ENCODE measurements around the gene PIM3.

The PIM3 gene

DNA sequence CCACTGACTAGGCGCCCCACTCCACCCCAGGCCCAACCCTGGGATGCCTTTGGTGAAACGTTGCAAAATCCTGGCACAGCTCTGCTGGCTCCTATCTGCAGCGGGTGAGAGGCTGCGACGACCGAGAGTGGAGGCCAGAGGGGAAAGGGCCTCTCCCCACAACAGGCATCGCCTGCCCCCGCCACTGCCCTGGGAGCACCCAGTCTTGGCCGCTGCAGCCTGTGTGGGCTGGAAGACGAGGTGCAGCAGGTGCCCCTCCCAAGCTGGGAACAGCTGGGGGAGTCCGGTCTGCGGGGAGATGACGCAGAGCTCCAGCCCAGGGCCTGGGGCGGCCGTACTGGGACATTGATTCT, 4.2 kb upstream of the PIM3 start:
- no peak for DNase-seq

DNA sequence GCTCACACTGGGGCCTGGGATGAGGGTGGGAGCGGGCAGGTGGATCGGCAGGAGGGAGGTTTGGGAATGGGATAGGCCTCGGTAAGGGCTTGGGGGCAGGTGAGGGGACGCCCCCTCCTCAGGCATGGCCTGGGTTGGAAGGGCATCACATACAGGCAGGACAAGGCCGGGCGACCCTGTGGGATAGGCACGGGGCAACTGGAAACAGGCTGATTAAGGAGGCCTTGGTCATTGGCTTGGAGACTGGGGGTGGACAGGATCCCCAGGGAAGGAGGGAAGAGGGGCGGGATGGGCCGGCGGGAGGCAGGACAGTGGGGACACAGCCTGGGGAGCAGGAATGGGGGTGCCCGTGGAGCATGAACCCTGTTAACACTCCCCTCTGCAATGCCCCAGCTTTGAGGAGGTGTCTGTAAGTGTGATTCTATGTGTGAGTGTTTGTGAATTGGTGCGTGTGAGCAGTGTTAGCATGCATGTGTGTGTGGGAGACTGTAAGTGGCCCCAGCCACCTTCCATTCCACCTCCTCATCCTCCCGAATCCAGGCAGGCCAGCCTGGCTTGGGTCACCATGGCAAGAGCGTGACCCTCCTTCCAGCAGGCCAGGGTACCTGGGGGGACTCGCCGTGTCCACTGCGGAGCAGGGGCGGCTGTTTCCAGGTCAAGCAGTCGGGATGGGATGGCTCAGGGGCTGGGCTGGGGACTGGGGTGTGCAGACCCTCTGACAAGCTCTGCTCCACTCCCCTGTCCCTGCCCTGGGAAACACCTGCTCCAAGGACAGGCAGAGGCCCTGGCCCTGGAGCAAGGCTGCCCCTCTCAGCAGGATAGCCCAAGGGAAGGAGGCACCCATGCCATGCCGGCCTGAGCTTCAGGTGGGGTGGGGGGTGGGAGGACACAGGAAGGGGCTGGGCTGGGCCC, 3.4 kb upstream of the PIM3 start:
- DNase-seq, result no peak

DNA sequence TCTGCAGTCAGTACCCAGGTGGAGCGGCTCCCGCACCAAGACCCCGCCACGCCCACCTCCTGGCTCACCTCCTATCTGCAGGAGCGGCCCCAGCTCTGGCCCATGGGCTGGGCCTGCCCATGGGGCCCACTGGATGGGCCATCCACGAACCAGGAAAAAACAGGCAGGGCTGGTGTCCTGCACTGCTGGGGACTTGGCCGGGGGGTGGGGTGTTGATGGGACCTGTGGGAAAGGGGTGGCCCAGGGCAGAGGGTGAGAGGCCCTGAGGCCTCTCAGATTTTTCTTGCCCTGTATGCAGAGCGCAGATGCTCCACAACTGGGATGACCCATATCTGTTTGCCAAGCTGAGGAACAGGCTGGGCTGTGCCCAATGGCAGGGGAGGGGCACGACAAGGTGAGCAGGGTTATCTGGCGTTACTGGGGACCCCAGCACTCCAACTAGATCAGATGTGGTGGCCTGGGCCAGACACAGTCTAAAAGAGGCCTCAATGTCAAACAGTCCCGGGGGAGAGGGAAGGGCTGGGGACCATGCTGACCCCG, 2.7 kb upstream of the PIM3 start:
- DNase-seq, result no peak

DNA sequence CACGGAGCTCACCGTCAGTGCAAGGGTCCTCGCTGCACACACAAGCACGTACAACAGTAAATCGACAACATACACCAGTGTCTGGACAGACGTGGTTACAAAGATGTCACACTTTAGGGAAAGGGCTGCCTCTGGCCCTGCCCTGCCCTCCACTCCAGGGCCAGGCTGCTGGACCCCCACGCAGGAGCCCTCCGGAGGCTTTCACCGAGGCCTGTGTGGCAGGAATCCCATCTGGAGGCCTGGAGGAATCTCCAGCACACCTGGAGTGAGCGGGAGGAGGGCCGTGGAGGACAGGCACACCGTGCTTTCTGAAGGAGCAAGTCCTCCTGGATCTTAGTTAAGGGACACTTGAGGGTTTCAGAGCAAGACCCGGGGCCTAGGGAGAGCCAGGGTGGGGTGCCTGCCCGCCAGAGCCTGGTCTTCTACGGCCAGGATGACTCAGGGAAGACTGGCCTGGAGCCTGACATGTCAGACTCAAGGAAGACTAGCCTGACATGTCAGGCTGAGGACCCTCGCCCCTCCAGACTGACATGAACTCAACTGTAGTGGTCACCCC, 2.1 kb upstream of the PIM3 start:
- no peak for DNase-seq

DNA sequence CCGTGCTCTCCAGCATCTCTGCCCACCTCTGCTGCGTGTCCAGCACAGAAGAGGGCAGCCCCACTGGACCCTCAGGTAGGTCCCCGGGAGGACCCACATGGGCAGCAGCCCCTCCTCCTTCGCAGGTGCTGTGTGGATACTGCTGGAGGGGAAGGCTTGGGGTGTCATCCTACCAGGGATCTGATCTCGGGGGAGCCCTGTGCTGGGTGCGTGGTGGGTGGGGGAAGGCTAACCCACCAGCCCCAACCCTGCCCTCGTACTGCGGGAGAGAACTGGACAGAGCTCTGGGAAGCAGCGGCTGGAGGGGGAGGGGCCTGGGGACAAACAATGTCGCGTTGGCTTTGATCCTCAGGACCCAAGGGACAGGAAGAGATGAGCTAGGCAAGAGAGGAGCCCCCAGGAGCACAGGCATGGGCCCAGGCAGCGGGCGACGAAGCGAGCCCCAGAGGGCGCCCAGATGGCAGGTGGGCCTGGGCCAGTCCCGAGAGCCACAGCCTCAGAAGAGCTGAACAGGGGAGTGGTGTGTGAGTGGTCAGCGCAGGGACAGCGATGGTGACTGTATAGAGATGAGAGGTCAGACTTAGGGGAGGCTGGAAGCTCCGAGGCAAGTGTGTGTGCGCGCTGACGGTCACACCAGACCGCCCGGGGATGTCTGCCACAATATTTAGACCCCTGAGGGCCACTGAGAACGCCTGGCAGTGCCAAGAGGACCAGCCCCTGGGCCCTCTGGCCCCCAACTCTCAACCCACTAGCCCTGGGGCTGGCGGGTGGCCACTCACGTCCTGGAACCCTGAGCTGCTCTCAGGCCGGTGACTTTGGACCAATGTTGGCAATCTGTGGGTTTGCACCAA, 1.4 kb upstream of the PIM3 start:
- DNase-seq, result no peak

DNA sequence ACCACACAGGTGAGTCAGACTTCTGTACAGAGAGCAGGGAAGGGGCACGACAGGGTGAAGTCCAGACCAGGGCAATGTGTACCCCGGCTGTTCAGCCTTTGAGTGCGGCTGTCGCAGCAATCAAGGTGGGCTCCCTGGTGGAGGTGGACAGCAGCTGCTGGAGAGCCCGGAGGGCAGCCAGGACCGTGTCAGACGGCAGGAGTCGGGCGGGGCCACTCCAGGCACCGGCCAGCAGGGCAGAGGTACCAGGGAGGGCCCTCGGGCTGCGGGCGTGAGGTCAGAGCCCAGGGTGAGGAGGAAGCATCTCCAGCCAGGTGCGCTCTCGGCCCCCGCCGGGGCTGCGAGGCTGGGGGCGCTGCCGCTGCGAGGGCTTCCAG, 802 bp upstream of the PIM3 start:
- peak; percentile 22 for DNase-seq

DNA sequence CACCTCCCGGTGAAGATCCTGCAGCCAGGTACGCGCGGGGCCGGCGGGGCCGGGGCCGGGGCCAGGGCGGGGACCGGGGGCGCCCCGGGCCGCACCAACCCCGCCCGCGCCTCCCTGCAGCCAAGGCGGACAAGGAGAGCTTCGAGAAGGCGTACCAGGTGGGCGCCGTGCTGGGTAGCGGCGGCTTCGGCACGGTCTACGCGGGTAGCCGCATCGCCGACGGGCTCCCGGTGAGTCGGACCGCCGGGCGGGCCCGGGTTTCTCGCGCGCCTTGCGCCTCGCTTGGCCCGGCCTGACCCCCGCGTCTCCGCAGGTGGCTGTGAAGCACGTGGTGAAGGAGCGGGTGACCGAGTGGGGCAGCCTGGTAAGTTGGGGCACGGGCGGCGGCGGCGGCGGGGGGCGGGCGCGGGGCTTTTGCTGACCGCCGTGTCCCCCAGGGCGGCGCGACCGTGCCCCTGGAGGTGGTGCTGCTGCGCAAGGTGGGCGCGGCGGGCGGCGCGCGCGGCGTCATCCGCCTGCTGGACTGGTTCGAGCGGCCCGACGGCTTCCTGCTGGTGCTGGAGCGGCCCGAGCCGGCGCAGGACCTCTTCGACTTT, 531 bp downstream of the PIM3 start:
- peak; percentile 14 for DNase-seq

DNA sequence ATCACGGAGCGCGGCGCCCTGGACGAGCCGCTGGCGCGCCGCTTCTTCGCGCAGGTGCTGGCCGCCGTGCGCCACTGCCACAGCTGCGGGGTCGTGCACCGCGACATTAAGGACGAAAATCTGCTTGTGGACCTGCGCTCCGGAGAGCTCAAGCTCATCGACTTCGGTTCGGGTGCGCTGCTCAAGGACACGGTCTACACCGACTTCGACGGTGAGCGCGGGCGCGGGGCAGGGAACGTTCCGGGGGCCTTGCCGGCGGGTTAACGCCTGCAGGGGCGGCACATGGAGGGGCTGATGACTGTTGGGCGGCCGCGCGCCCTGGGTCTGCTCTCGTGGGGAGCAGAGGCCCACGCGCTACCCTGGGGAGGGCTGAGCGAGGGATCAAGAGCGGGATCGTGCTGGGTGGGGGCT, 1.0 kb downstream of the PIM3 start:
- peak; percentile 33 for DNase-seq

DNA sequence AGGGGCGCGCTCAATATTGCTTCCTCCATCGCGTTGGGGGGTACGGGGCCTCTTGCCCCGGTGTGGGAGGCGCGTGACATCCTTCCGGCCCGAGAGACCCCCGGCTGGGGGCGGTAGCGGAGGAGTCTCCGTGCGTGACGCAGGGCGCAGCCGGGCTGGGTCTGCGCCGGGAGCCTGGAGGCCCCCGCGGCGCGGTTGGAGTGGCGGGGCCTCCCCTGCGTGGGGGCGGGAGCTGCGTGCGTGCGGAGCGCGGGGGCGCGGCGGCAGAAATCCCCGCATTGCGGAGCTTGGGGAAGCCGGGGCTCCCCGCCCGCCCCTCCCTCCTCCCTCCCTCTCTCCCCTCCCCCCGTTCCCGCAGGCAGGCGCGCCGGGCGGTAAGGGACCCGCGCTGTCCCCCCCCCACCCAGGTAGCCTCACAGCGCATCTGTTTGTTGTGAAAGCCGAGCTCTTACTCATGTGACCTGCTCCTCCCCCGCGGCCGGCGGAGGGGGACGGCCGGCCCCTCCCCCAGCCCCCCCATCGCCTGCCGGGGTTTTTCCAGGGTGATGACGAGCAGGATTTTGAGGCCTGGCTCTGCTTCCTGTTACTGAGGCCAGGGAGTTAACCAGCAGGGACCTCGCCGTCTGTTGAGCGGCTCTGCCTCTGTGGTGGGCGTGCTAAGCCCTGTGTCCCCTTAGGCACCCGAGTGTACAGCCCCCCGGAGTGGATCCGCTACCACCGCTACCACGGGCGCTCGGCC, 1.6 kb downstream of the PIM3 start:
- DNase-seq, result peak; percentile 91

DNA sequence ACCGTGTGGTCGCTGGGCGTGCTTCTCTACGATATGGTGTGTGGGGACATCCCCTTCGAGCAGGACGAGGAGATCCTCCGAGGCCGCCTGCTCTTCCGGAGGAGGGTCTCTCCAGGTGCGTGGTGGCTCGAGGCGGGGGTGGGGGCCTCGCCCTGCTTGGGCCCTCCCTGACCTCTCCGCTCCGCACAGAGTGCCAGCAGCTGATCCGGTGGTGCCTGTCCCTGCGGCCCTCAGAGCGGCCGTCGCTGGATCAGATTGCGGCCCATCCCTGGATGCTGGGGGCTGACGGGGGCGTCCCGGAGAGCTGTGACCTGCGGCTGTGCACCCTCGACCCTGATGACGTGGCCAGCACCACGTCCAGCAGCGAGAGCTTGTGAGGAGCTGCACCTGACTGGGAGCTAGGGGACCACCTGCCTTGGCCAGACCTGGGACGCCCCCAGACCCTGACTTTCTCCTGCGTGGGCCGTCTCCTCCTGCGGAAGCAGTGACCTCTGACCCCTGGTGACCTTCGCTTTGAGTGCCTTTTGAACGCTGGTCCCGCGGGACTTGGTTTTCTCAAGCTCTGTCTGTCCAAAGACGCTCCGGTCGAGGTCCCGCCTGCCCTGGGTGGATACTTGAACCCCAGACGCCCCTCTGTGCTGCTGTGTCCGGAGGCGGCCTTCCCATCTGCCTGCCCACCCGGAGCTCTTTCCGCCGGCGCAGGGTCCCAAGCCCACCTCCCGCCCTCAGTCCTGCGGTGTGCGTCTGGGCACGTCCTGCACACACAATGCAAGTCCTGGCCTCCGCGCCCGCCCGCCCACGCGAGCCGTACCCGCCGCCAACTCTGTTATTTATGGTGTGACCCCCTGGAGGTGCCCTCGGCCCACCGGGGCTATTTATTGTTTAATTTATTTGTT, 2.4 kb downstream of the PIM3 start:
- DNase-seq, result no peak

DNA sequence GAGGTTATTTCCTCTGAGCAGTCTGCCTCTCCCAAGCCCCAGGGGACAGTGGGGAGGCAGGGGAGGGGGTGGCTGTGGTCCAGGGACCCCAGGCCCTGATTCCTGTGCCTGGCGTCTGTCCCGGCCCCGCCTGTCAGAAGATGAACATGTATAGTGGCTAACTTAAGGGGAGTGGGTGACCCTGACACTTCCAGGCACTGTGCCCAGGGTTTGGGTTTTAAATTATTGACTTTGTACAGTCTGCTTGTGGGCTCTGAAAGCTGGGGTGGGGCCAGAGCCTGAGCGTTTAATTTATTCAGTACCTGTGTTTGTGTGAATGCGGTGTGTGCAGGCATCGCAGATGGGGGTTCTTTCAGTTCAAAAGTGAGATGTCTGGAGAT, 3.1 kb downstream of the PIM3 start:
- DNase-seq, result no peak

DNA sequence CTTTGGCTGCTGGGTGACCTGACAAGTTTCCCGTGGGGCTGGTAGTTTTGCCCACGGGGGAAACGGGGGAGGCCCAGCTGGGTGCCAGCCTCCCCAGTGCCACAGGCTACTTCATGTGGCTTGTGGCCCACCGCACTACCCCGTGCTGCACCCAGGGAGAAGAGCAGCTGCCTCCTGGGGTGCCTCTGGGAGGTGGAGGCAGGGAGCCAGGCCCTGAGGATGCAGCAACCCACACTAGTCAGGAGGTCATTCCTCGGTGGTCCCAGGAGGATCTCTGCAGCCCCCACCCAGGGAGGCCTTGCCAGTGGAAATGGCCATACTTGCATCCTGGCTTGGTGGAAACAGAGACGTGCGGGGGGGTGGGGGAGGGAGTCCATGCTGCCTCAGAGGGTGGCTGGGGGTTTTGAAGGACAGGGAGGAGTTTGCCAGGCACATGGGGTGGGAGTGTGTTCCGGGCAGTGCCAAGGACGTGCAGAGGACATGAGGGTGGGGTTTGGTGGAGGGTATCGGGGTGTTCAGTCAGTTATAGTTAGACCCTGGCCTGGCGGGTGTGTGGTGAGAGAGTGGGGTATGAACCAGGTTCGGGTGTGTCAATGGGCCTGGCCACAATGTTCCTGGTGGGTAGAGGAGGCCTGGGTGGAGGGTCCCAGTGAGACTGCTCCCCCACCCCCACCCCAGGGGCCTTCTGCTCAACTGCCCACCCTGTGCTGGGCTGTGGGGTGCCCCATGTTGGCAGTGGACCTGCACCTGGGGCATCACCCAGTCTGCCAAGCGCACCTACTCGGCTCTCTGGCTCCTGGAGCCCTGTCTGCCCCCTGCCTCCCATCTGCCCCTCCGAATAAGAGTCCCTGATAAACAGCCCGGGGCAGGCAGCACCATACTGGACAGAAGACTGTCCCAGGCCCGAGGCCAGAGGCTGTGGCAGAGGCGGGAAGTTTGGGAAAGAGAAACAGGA, 3.8 kb downstream of the PIM3 start:
- DNase-seq, result no peak

DNA sequence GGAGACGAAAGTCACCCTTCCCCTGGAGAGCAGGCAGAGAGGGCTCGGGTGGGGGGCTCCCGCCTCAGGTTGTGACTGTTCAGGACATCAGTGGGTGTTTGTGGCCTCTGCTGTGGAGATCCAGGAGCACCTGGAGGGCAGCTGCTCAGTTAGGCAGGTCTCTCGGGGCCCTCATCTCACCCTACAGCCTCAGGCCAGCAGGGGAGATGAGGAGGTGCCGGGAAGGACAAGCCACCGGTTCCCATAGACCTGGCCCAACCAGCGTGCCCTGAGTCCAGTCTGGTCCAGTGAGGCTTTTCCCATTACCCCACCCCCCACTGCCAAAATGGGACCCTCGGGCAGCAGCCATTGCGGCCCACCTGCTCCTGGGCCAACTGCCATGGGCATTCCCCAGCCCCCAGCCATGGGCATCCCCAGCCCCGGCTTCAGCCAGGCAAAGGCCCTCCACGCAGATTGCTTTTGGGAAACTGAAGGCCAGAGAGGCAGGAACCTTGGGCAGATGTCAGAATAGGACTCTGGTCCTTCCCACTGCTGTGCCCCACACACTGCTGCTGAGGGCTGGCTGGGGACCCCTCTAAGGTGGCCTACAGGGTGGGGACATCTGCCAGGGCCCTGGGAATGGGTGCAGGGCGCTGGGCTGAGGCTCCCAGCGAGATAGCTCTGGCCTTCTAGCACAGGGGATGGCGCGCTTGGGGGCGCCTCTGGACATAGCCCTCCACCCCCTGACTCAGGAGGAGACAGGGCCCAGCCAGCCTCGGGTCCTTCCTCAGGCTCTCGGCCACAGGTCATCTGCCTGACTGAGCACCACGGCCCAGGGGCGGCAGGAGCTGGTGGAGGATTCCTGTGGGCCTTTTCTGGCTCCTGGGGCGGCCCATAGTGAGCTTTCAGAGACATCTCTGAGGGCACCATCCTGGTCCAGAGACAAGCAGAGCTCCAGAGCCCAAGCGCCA, 4.8 kb downstream of the PIM3 start:
- no peak for DNase-seq

DNA sequence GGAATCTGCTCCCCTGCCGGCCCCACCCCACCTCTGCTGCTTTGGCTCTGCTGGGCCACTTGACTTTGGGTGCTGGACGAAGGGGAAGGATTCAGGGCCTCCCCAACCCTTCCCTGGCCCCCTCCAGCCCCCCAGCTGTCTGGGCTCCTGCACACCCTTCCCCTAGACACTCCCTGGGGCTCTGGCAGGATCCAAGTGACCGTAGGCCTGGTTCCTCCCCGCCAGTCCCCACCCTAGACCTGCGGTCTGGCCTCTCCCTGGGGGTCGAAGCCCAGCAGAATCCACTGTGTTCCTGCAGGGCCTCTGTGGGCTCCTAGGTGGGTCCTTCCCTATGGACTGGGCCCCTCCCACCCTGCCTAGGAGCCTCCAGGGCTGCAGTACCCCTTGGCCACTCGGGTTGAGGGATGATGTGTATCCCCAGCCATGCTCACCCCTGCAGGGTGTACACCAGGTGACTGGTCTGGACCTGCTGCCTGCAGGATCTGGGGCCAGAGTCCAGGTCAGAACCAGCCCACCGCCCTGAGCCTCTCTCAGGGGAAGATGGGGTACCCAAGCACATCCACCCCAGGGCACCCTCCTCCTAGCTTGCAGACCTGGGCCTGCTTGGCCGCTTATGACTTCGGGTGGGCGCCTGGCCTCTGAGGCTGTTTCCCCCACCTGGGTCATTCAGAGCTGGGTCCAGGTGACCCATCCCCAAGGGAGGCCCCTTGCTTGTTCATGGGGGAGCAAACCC, 5.6 kb downstream of the PIM3 start:
- no peak for DNase-seq

DNA sequence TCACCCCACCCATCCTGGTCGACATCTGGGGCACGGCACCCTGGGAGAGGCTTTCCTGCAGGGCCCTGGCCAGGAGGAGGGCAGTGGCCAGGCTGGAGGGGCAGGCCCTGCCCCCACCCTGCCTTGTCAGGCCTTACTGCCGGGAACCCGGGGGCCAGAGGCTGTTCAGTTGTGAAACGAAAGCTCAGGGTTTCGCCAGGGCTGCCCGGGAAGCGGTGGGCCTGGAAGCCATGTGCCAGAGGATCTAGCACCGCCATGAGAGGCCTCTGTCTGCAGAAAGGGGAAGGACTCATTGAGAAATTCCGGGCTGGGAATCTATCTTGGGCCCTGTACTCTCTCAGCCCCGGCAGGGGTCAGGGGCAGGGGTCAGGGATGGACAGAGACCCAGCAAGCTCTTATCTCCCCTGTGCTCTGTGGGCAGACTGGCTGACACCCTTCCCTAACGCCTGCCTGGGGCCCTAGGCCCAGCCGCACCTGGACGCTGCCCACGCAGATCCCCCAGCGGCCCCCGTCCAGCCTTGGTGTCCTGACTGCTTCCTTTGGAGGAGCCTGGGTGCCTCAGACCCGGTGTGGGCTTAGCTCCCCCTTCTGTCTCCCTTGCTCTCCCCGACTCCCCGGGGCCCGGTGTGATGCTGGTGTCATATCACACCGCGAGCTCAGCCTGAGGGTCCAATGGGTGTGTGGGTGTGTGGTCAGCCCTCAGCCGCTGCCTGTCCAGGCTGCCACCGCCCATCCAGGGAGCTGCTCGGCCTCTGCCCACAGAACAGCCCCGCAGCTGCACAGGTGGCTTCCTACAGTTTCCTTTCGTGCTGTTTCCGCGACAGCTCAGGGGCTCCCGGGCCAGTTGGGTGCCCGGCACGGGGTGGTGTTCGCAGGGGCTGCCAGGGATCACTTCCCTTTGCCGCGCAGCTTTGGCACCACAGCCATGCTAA, 6.5 kb downstream of the PIM3 start:
- DNase-seq, result no peak

DNA sequence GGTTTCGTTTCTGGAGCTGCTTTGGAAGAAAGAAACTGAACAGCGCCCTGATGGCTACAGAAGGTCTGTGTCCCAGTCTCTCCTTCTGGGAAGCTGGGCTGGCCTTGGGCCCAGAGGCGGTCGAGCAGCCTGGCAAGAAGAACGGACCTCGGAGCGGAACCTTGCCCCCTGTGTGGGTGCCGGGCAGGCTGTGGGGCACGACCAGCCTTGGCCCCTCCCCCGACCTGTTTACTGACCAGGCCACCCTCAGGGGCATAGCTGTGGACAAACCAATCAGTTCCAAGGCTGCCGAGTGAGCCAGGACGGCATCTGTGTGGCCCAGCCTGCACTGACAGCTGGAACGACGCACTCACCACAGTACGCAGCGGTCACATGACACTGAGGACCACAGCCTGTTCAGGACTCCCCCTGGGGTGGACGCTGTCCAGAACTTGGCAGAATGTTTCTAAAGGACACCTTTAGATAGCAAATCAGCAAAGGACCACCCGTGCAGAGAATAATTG, 7.2 kb downstream of the PIM3 start:
- DNase-seq, result no peak
